ENCODE data around the gene RAPGEF2. TPM values are rescaled to one million over a fixed set of nuclear protein-coding genes. Genes with fewer than 3 reads are reported as not detected.

The RAPGEF2 gene
- total and polyA plus RNA-seq, 2 donors (not counting 1 experiment from before 2014, with no cell fraction given), result 10.9 to 45.8 TPM

DNA sequence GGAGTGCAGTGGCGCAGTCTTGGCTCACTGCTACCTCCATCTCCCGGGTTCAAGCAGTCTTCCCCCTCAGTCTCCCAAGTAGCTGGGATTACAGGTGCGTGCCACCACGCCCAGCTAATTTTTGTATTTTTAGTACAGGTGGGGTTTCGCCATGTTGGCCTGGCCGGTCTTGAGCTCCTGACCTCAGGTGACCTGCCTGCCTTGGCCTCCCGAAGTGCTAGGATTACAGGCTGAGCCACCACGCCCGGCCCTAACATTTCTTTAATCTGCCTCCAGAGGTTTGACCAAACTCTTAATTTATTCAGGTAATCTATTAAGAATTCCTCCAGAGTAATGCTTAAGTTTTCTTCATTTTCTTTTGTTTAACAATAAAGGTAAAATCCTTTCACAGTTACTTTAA, 171.0 kb downstream of the RAPGEF2 start:
- intact Hi-C loops (cut with micrococcal nuclease), result no loop called here
- POLR2A ChIA-PET, result no interaction called here
- no peak overlapping the region for H3K4me2 ChIP-seq (replicated peaks; ENCODE audit: low read depth, low read length, poor library complexity, severe bottlenecking)
- Mint-ChIP-seq H3K4me3 (no peak overlapping the region), H3K9me3 (ENCODE audit: insufficient read depth) (no peaks in the 10 kb centered on the region), H3K27me3 (no peaks in the 10 kb centered on the region), H3K4me1 (peaks cover 3% of the 10 kb centered on the region), H3K27ac (no peak overlapping the region)
- TF ChIP-seq EZH2 (IDR thresholded peaks at IDR 0.05; ENCODE audit: borderline replicate concordance, insufficient read depth, low read depth, low read length, poor library complexity, severe bottlenecking), result no peak
- TF ChIP-seq, protein P1, sequence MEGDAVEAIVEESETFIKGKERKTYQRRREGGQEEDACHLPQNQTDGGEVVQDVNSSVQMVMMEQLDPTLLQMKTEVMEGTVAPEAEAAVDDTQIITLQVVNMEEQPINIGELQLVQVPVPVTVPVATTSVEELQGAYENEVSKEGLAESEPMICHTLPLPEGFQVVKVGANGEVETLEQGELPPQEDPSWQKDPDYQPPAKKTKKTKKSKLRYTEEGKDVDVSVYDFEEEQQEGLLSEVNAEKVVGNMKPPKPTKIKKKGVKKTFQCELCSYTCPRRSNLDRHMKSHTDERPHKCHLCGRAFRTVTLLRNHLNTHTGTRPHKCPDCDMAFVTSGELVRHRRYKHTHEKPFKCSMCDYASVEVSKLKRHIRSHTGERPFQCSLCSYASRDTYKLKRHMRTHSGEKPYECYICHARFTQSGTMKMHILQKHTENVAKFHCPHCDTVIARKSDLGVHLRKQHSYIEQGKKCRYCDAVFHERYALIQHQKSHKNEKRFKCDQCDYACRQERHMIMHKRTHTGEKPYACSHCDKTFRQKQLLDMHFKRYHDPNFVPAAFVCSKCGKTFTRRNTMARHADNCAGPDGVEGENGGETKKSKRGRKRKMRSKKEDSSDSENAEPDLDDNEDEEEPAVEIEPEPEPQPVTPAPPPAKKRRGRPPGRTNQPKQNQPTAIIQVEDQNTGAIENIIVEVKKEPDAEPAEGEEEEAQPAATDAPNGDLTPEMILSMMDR (IDR thresholded peaks at IDR 0.05), result no peak
- no peaks in the 10 kb centered on the region for H3K27me3 ChIP-seq (replicated peaks in 1 of 4; ENCODE audit: control extremely low read depth in 1 of 4, control insufficient read depth in 3 of 4, insufficient read depth in 4 of 4, low read length in 3 of 4)
- WGBS (ENCODE audit: insufficient coverage), result 100% methylated on average over 3 of the region's 9 CpGs
- no peaks in the 10 kb centered on the region for H3K9me3 ChIP-seq (ENCODE audit: control extremely low read depth in 1 of 3, control insufficient read depth in 2 of 3, insufficient read depth in 1 of 3, low read length in 2 of 3)
- no peaks in the 10 kb centered on the region for H4K20me1 ChIP-seq (ENCODE audit: control insufficient read depth, insufficient read depth, low read length, poor library complexity, severe bottlenecking)
- no peaks in the 10 kb centered on the region for H3K36me3 ChIP-seq (replicated peaks in 1 of 2; ENCODE audit: control extremely low read depth in 1 of 2, control insufficient read depth in 1 of 2, extremely low read depth in 1 of 2, insufficient read depth in 2 of 2, low read length in 1 of 2)
- H3K9ac ChIP-seq (ENCODE audit: low read length), result no peak overlapping the region
- ATAC-seq (ENCODE audit: low read depth), result no peak
- H2AFZ ChIP-seq (ENCODE audit: insufficient read depth, low read depth, low read length, poor library complexity, severe bottlenecking), result no peak overlapping the region
- no peaks in the 10 kb centered on the region for H3K4me1 ChIP-seq (ENCODE audit: control insufficient read depth in 2 of 2, insufficient read depth in 2 of 2, low read length in 2 of 2)
- H3K79me2 ChIP-seq (ENCODE audit: control insufficient read depth, insufficient read depth, low read length), result no peaks in the 10 kb centered on the region
- H3K4me3 ChIP-seq (ENCODE audit: control extremely low read depth in 1 of 5, extremely low read depth in 1 of 5, insufficient read depth in 1 of 5, low read depth in 2 of 5, low read length in 4 of 5), result no peak overlapping the region
- no peak overlapping the region for H3K27ac ChIP-seq (ENCODE audit: low read length in 2 of 2)
- CTCF ChIA-PET, result no interaction called here
- DNase-seq, result no peak

DNA sequence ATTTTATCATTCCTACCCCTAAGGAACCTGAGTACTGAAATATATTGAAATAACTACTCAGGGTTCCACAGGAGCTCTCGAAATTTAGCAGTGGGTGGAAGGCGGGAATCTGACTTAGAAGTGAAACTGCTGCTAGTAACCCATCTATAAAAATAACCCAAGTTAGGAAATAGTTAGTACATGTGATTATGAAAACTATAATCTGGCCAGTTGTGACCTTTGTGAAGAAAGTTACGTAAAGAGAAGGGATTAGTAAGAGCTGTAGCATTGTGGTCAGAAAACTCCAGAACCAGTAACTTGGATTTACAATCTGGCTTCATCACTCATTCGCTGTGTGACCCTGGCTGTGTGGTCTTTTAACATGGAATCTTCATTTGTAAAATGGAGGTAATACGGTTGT, 175.5 kb downstream of the RAPGEF2 start:
- Histone ChIP-seq H3K9me3 (ENCODE audit: control extremely low read depth in 1 of 3, control insufficient read depth in 2 of 3, insufficient read depth in 1 of 3, low read length in 2 of 3) (no peaks in the 10 kb centered on the region), H3K4me2 (replicated peaks; ENCODE audit: low read depth, low read length, poor library complexity, severe bottlenecking) (no peak overlapping the region), H3K9ac (ENCODE audit: low read length) (no peak overlapping the region), H3K27ac (ENCODE audit: low read length in 2 of 2) (no peak overlapping the region), H3K4me3 (ENCODE audit: control extremely low read depth in 1 of 5, extremely low read depth in 1 of 5, insufficient read depth in 1 of 5, low read depth in 2 of 5, low read length in 4 of 5) (no peak overlapping the region), H3K27me3 (replicated peaks in 1 of 4; ENCODE audit: control extremely low read depth in 1 of 4, control insufficient read depth in 3 of 4, insufficient read depth in 4 of 4, low read length in 3 of 4) (no peaks in the 10 kb centered on the region), H2AFZ (ENCODE audit: insufficient read depth, low read depth, low read length, poor library complexity, severe bottlenecking) (no peak overlapping the region), H3K36me3 (replicated peaks in 1 of 2; ENCODE audit: control extremely low read depth in 1 of 2, control insufficient read depth in 1 of 2, extremely low read depth in 1 of 2, insufficient read depth in 2 of 2, low read length in 1 of 2) (no peaks in the 10 kb centered on the region), H4K20me1 (ENCODE audit: control insufficient read depth, insufficient read depth, low read length, poor library complexity, severe bottlenecking) (no peaks in the 10 kb centered on the region), H3K79me2 (ENCODE audit: control insufficient read depth, insufficient read depth, low read length) (no peaks in the 10 kb centered on the region), H3K4me1 (ENCODE audit: control insufficient read depth in 2 of 2, insufficient read depth in 2 of 2, low read length in 2 of 2) (no peaks in the 10 kb centered on the region)
- ChIA-PET CTCF (no interaction called here), POLR2A (no interaction called here)
- intact Hi-C loops (cut with micrococcal nuclease), result no loop called here
- WGBS (ENCODE audit: insufficient coverage), result no CpG with 5 or more reads among the region's 5 CpGs
- H3K4me3 Mint-ChIP-seq, result no peak overlapping the region
- TF ChIP-seq, protein P1 (IDR thresholded peaks at IDR 0.05), result no peak
- TF ChIP-seq EZH2 (IDR thresholded peaks at IDR 0.05; ENCODE audit: borderline replicate concordance, insufficient read depth, low read depth, low read length, poor library complexity, severe bottlenecking), result no peak
- no peak overlapping the region for H3K27ac Mint-ChIP-seq
- H3K27me3 Mint-ChIP-seq, result no peaks in the 10 kb centered on the region
- no peak for DNase-seq
- no peaks in the 10 kb centered on the region for H3K9me3 Mint-ChIP-seq (ENCODE audit: insufficient read depth)
- ATAC-seq (ENCODE audit: low read depth), result no peak
- no peaks in the 10 kb centered on the region for H3K4me1 Mint-ChIP-seq

Data from B cell (primary cell).